H9 (cell line): Measurements from ENCODE around the gene SPARCL1. TPM values are rescaled to one million over a fixed set of nuclear protein-coding genes. Genes with fewer than 3 reads are reported as not detected.

Experiments used
- DNase-seq: peaks from one replicate; pipeline ENCODE4 v3.0.0-alpha.2; 2017
- H2AFZ ChIP-seq: one replicate; pipeline ENCODE4 v1.6.1; 2013; ENCODE audit warnings: mild to moderate bottlenecking, low read length, control low read depth, moderate library complexity
- H2AK5ac ChIP-seq: 2 replicates; pipeline ENCODE4 v1.6.1; 2013; ENCODE audit warnings: low read length, control low read depth, mixed read lengths; ENCODE audit not compliant: insufficient read length
- H2BK120ac ChIP-seq: one replicate; pipeline ENCODE4 v1.6.1; 2013; ENCODE audit warnings: low read depth, mild to moderate bottlenecking, low read length, control low read depth, inconsistent platforms; ENCODE audit not compliant: poor library complexity, severe bottlenecking
- H2BK12ac ChIP-seq: 2 replicates; pipeline ENCODE4 v1.6.1; 2013; ENCODE audit warnings: low read length, control low read depth, mixed read lengths, low read depth; ENCODE audit not compliant: insufficient read length
- H2BK15ac ChIP-seq: 2 replicates; pipeline ENCODE4 v1.6.1; 2013; ENCODE audit warnings: low read depth, low read length, control low read depth
- H2BK20ac ChIP-seq: one replicate; pipeline ENCODE4 v1.6.1; 2013; ENCODE audit warnings: low read depth, mild to moderate bottlenecking, low read length, control low read depth, inconsistent platforms; ENCODE audit not compliant: poor library complexity, severe bottlenecking
- H2BK5ac ChIP-seq: 2 replicates; pipeline ENCODE4 v1.6.1; 2013; ENCODE audit warnings: low read length, control low read depth, mixed read lengths; ENCODE audit not compliant: insufficient read length
- H3K14ac ChIP-seq: 2 replicates; pipeline ENCODE4 v1.6.1; 2013; ENCODE audit warnings: low read length, control low read depth; ENCODE audit not compliant: insufficient read depth
- H3K18ac ChIP-seq: 2 replicates; pipeline ENCODE4 v1.6.1; 2013; ENCODE audit warnings: low read depth, mild to moderate bottlenecking, mixed read lengths, low read length, control low read depth; ENCODE audit not compliant: insufficient read length
- H3K23ac ChIP-seq: 2 replicates; pipeline ENCODE4 v1.6.1; 2013; ENCODE audit warnings: low read length, control low read depth, mixed read lengths, low read depth; ENCODE audit not compliant: insufficient read length
- H3K23me2 ChIP-seq: 2 replicates; pipeline ENCODE4 v1.6.1; 2013; ENCODE audit warnings: low read depth, mild to moderate bottlenecking, mixed read lengths, low read length, control low read depth; ENCODE audit not compliant: insufficient read length, poor library complexity, severe bottlenecking
- H3K27ac ChIP-seq: 2 replicates; pipeline ENCODE4 v1.5.1; 2013; ENCODE audit warnings: low read length, control low read depth, mixed read lengths, low read depth; ENCODE audit not compliant: insufficient read length
- H3K27me3 ChIP-seq: 2 replicates; pipeline ENCODE4 v1.6.1; 2013; ENCODE audit warnings: low read length, control low read depth, inconsistent platforms; ENCODE audit not compliant: insufficient read depth
- H3K4ac ChIP-seq: 2 replicates; pipeline ENCODE4 v1.6.1; 2013; ENCODE audit warnings: low read depth, mild to moderate bottlenecking, control low read depth, inconsistent platforms, low read length, moderate library complexity
- H3K4me1 ChIP-seq: 2 replicates; pipeline ENCODE4 v1.6.1; 2013; ENCODE audit warnings: low read length, control low read depth, inconsistent platforms; ENCODE audit not compliant: insufficient read depth
- H3K4me2 ChIP-seq: 2 replicates; pipeline ENCODE4 v1.6.1; 2013; ENCODE audit warnings: low read length, control low read depth, mixed read lengths; ENCODE audit not compliant: insufficient read length, insufficient read depth
- H3K56ac ChIP-seq: 2 replicates; pipeline ENCODE4 v1.6.1; 2013; ENCODE audit warnings: low read depth, mild to moderate bottlenecking, mixed read lengths, low read length, control low read depth; ENCODE audit not compliant: insufficient read length
- H3K79me1 ChIP-seq: 2 replicates; pipeline ENCODE4 v1.6.1; 2013; ENCODE audit warnings: low read depth, mild to moderate bottlenecking, moderate library complexity, low read length, control low read depth, inconsistent platforms; ENCODE audit not compliant: insufficient read depth, poor library complexity, severe bottlenecking
- H3K79me2 ChIP-seq: 2 replicates; pipeline ENCODE4 v1.6.1; 2013; ENCODE audit warnings: low read length, control low read depth, inconsistent platforms; ENCODE audit not compliant: insufficient read depth
- H3K9ac ChIP-seq: 2 replicates; pipeline ENCODE4 v1.6.1; 2013; ENCODE audit warnings: low read length, control low read depth, mixed read lengths; ENCODE audit not compliant: insufficient read length; ENCODE audit errors: extremely low read depth
- H3K9me3 ChIP-seq: one replicate; pipeline ENCODE4 v1.6.1; 2013; ENCODE audit warnings: low read depth, low read length, inconsistent platforms; ENCODE audit not compliant: control insufficient read depth
- H3T11ph ChIP-seq: one replicate; pipeline ENCODE4 v1.6.1; 2013; ENCODE audit warnings: mild to moderate bottlenecking, low read length, control low read depth, inconsistent platforms
- H4K20me1 ChIP-seq: one replicate; pipeline ENCODE4 v1.6.1; 2013; ENCODE audit not compliant: control insufficient read depth, insufficient read length, insufficient read depth
- H4K5ac ChIP-seq: 2 replicates; pipeline ENCODE4 v1.6.1; 2013; ENCODE audit warnings: low read depth, mild to moderate bottlenecking, mixed read lengths, low read length, control low read depth; ENCODE audit not compliant: insufficient read length
- H4K8ac ChIP-seq: replicated peaks from 2 replicates; pipeline ENCODE4 v1.6.1; 2013; ENCODE audit warnings: low read length, control low read depth, mixed read lengths, low read depth; ENCODE audit not compliant: insufficient read length
- H4K91ac ChIP-seq: 2 replicates; pipeline ENCODE4 v1.6.1; 2013; ENCODE audit warnings: low read depth, mild to moderate bottlenecking, moderate library complexity, mixed read lengths, low read length, control low read depth; ENCODE audit not compliant: insufficient read length
- H3K27ac Mint-ChIP-seq, 3 experiments: 2 replicates in 2 of 3; 3 replicates in 1 of 3; pipeline ENCODE4 v1.8.0; 2020 to 2021; ENCODE audit warnings: mixed read lengths in 3 of 3, mild to moderate bottlenecking in 1 of 3, moderate library complexity in 1 of 3
- H3K27me3 Mint-ChIP-seq: 2 replicates; pipeline ENCODE4 v1.8.0; 2021; ENCODE audit warnings: low read depth, mild to moderate bottlenecking, moderate library complexity, mixed read lengths
- H3K36me3 Mint-ChIP-seq, 3 experiments: 2 replicates in 2 of 3; 3 replicates in 1 of 3; pipeline ENCODE4 v1.8.0; 2020 to 2021; ENCODE audit warnings: low read depth in 3 of 3, mixed read lengths in 3 of 3; ENCODE audit not compliant: insufficient read depth in 1 of 3
- H3K4me1 Mint-ChIP-seq, 2 experiments: 2 replicates each; pipeline ENCODE4 v1.8.0; 2020; ENCODE audit warnings: mixed read lengths in 2 of 2
- H3K4me3 Mint-ChIP-seq, 2 experiments: 2 replicates in 1 of 2; 3 replicates in 1 of 2; pipeline ENCODE4 v1.8.0; 2020 to 2021; ENCODE audit warnings: mild to moderate bottlenecking in 2 of 2, mixed read lengths in 2 of 2, moderate library complexity in 1 of 2
- H3K9me3 Mint-ChIP-seq, 2 experiments: 2 replicates in 1 of 2; 3 replicates in 1 of 2; pipeline ENCODE4 v1.8.0; 2020; ENCODE audit warnings: mild to moderate bottlenecking in 2 of 2, mixed read lengths in 2 of 2, moderate library complexity in 1 of 2
- WGBS: extraction: QIAGEN DNeasy Blood & Tissue Kit; methylation state at CpG from one replicate; pipeline ENCODE4 v1.1.7; 2013; ENCODE audit warnings: missing lambda C conversion rate, low lambda C conversion rate, mixed read lengths; ENCODE audit not compliant: insufficient read length; ENCODE audit errors: extremely low coverage; 5-methylcytosine and 5-hydroxymethylcytosine counted together
- total RNA-seq: library from RNA; stranded (reverse); gene quantifications from 2 replicates; pipeline ENCODE4 v1.2.1, GENCODE V29; 2021
- TF ChIP-seq, protein P1 (sequence below): fragments of 200-600 bp; sonication (generic); conservative IDR thresholded peaks from 3 replicates; pipeline ENCODE4 v1.8.0; 2021; ENCODE audit warnings: antibody characterized with exemption, mild to moderate bottlenecking

The SPARCL1 gene
- total RNA-seq, 1 experiment from 2014 or later, result 0.17 TPM

DNA sequence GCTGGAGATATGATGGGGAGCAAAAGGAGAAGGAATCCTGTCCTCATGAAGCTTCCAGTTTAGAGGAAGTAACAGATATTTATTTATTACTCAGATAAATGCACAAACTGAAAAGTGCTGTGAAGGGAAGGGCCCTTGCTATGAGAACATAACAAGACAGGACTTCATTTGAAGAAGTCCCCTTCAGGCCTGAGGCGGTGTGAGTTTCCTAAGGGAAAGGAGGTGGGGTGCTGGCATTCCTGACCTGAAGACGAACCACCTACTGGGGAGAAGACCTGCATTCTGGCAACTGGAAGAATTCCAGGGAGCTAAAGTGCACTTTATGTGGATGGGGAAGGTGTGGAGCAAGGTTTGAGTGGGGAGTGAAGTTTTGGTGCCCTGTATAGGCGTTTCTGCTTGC is 15.9 kb upstream of the SPARCL1 start:
- Histone ChIP-seq H3K27me3 (no peaks in the 10 kb centered on the region), H2AFZ (no peak overlapping the region), H3K27ac (no peak overlapping the region), H4K8ac (no peak overlapping the region), H3K23ac (no peak overlapping the region), H3K79me1 (no peaks in the 10 kb centered on the region), H3K18ac (no peak overlapping the region), H4K91ac (no peak overlapping the region), H2BK15ac (no peak overlapping the region), H3K79me2 (no peaks in the 10 kb centered on the region), H3K9ac (no peak overlapping the region), H2BK5ac (no peak overlapping the region), H3K4ac (no peak overlapping the region), H4K20me1 (no peaks in the 10 kb centered on the region), H3K4me1 (no peaks in the 10 kb centered on the region), H3K23me2 (no peaks in the 10 kb centered on the region), H2BK120ac (no peak overlapping the region), H3K14ac (no peak overlapping the region), H3T11ph (no peak overlapping the region), H2AK5ac (no peak overlapping the region), H3K4me2 (no peak overlapping the region), H4K5ac (no peak overlapping the region), H3K56ac (no peak overlapping the region), H2BK20ac (no peak overlapping the region), H2BK12ac (no peak overlapping the region), H3K9me3 (no peaks in the 10 kb centered on the region)
- no CpG with 5 or more reads among the region's 3 CpGs for WGBS
- H3K36me3 Mint-ChIP-seq, result no peaks in the 10 kb centered on the region
- peak overlapping the region; percentile 25 to 87 (median 44); a peak in 3 of 7 replicates for H3K27ac Mint-ChIP-seq
- no peak overlapping the region for H3K4me3 Mint-ChIP-seq
- no peaks in the 10 kb centered on the region for H3K9me3 Mint-ChIP-seq
- DNase-seq, result no peak
- TF ChIP-seq, protein P1, sequence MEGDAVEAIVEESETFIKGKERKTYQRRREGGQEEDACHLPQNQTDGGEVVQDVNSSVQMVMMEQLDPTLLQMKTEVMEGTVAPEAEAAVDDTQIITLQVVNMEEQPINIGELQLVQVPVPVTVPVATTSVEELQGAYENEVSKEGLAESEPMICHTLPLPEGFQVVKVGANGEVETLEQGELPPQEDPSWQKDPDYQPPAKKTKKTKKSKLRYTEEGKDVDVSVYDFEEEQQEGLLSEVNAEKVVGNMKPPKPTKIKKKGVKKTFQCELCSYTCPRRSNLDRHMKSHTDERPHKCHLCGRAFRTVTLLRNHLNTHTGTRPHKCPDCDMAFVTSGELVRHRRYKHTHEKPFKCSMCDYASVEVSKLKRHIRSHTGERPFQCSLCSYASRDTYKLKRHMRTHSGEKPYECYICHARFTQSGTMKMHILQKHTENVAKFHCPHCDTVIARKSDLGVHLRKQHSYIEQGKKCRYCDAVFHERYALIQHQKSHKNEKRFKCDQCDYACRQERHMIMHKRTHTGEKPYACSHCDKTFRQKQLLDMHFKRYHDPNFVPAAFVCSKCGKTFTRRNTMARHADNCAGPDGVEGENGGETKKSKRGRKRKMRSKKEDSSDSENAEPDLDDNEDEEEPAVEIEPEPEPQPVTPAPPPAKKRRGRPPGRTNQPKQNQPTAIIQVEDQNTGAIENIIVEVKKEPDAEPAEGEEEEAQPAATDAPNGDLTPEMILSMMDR, result no peak
- peaks cover 12 to 20% of the 10 kb centered on the region in 2 experiments for H3K4me1 Mint-ChIP-seq
- no peaks in the 10 kb centered on the region for H3K27me3 Mint-ChIP-seq
